ENCODE results near the gene GRIK1.

Gene GRIK1

DNA sequence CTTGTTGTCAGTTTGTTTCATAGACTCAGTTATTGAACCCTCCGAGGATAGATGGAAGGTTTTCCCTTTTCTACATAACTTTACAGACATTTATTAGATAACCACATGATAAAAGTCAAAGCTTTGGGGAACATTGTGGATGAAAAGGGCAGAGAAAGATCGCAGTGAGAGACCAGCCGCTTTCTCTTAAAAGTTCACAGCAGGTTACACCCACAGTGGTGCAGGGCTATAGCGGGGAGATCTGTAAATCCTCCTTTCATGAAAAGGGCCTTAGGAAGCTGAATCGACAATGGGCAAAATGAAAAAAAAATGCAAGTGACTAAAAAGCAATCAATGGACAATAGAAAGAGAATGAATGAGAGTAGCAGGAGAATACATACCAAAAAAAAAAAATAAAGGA is 218.6 kb downstream of the GRIK1 start:
- DNase-seq, result no peak

DNA sequence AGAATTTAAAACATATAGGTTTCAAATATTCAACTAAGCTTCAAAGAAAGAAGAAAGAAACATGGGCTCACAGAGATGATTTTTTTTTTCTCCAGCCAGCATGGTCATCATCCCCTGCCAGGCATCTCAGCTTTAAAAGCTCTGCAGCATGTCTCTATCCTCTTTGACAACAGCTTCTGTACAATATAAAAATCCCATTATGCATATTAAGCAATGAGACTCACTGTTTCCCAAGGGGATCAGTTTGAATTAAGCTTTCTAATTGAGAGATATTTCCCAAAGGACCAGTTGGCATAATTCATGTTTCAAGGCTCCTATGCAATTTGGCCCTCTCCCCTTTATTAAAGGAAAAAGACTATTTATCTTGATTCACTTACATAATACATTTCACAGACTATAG is 220.3 kb downstream of the GRIK1 start:
- no peak for DNase-seq

DNA sequence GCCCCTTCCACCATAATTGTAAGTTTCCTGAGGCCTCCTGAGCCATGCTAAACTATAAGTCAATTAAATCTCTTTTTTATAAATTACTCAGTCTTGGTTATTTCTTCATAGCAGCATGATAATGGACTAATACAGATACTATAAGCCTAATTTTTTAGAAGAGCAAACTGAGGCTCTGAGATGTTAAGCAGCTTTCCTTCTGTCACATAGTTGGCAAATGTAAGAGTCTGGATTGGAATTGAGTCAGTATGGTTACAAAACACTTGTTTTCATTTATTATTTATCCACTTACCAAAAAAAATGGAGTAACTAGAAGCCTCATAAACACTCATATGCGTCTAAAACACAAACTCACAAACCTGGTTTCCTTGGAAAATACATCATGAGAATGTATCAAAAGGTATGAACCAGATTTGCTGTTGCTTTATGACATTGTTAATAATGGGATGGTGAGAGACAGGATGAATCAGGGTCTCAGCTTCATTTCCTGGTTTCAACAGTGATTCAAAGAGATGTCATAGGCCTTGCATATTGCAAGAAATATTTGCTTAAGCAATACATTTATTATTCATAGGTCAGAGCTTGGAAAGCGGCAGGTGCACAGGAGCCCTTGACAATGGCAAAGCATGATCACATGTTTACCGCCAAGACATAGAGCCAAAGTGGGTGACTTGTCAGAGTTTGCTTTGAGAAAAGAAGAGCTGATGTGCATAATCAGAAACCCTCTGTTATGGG is 221.5 kb downstream of the GRIK1 start:
- DNase-seq, result no peak

- no peak for DNase-seq
These were observed 222.1 kb downstream of the GRIK1 start for GRCh38 chr21:29717659-29718058.

DNA sequence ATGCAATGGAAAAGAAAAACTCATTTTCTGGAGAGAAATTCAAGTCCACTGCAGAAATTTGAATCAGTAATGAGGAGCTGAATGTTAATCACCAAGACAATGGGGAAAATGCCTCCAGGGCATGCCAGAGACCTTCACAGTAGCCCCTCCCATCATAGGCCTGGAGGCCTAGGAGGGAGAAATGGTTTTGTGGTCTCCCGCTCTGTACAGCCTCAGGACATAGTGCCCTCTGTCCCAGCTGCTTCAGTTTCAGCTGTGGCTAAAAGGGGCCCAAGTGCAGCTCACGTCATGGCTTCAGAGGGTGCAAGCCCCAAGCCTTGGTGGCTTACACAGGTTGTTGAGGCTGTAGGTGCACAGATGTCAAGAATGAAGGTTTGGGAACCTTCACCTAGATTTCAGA is 223.0 kb downstream of the GRIK1 start:
- no peak for DNase-seq

GRCh38 chr21:29715089-29715488 is 224.7 kb downstream of the GRIK1 start:
- DNase-seq, result no peak

DNA sequence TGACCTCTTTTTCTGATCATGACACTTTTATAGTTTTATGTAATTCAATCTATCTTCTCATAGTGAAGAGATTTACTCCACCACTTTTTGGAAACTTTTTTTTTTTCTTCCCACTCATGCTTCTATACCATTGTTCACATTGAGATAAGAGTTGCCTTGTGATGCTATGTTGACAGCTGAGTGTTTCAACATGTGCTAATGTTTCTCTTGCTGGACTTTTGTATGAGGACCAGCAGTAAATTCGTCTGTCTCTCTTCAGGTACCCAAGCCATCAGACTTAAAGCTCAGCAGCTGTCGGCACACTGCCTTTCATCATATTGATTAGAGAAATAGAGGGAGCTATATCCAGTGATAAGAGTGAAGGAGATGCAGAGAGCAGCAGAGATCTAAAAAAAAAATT is 227.0 kb downstream of the GRIK1 start:
- no peak for DNase-seq

GRCh38 chr21:29711236-29711635 is 228.6 kb downstream of the GRIK1 start:
- no peak for DNase-seq

DNA sequence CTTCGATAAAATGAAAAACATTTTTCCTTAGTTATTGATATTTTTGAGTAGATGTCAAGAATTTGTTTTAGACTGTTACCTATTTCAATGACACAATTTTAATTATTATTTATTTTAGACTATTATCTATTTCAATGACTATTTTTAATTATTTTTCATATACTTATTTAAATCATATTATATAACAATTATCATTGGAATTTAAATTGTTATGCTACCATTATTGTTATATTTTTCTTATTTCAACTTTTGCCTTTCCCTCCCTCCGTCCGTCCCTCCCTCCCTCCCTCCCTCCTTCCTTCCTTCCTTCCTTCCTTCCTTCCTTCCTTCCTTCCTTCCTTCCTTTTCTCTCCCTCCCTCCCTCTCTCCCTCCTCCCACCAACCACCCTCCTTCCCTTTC is 229.3 kb downstream of the GRIK1 start:
- no peak for DNase-seq

DNA sequence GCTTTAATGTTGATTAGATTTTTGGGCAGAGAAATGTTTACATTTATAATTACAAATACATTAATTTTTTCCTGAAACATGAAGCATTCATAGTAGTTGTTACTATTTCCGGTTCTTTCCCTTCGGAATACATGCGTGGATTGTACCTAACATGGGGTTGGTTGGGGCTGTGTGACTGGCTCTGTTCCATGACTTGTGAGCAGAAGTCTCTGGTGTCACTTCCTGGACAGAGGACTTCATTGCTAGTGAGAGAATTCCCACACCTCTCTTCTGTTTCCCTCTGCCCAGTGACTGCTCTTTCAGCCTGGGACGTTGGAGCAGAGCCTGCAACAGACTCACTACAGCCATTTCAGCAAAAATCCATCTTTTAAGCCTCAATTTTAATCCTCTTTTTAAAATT is 231.4 kb downstream of the GRIK1 start:
- no peak for DNase-seq

GRCh38 chr21:29704719-29705118 is 235.1 kb downstream of the GRIK1 start:
- no peak for DNase-seq

GRCh38 chr21:29701676-29702075 is 238.1 kb downstream of the GRIK1 start:
- no peak for DNase-seq

DNA sequence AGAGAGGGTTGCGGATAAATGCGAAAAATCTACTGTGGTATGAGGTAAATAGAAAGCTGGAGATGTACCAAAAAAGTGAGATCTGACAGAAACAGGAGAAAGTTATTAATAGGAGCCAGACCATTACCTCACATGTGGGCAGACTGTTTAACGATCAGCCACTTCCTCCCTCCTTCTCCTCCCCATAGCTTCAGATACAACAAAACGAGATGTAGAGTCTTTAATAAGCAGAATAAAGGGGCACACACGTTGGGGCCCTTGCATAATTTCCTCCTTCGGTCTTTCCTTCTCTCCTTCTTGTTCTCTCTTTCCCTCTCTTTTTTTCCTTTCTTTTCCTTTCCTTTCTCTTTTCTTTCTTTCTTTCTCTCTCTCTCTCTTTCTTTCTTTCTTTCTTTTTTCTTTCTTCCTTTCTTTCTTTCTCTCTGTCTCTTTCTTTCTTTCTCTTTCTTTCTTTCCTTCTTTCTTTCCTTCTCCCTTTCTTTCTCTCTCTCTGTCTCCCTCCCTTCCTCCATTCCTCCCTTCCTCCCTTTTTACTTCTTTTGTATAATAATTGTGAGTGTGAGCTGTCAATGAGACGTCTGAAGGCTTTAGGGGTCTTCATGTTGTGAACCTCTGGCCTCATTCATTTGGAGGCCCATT is 242.1 kb downstream of the GRIK1 start:
- DNase-seq, result no peak

DNA sequence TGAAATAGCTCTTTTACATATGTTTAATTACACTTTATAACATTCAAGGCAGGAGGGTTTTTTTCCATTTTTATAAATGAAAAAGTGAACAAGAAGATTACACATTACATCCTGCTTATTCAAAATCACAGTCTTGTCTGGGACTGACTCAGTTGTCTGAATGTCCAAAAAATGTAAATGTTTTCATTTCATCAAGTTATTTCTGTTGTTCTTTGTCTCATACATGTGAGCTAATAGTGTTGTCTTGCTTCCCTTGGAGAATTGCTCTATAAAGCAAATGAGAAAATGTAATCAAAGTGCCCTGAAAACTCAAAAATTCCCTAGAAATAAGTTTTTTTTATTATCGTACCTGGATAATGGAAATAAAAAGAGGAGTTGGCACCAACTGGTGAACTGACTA is 242.9 kb downstream of the GRIK1 start:
- no peak for DNase-seq

- no peak for DNase-seq
These were observed 247.9 kb downstream of the GRIK1 start for GRCh38 chr21:29691616-29692491.

GRCh38 chr21:29689753-29690152 is 250.0 kb downstream of the GRIK1 start:
- no peak for DNase-seq

DNA sequence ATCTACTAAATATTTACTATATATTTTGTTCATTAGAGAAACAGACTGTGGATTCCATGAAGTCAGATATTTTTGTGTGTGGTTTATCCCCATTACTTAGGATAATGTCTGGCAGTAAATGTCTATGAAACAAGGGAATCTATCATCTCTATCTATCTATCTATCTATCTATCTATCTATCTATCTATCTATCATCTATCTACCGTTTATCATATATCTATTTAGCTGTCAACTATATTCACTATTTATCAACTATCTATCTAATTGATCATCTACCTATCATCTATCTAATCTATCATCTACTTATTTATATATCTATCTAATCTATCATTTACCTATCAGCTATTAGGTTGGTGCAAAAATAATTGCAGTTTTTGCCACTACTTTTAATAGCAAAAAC is 255.7 kb downstream of the GRIK1 start:
- no peak for DNase-seq

GRCh38 chr21:29682800-29683199 is 257.0 kb downstream of the GRIK1 start:
- DNase-seq, result no peak

DNA sequence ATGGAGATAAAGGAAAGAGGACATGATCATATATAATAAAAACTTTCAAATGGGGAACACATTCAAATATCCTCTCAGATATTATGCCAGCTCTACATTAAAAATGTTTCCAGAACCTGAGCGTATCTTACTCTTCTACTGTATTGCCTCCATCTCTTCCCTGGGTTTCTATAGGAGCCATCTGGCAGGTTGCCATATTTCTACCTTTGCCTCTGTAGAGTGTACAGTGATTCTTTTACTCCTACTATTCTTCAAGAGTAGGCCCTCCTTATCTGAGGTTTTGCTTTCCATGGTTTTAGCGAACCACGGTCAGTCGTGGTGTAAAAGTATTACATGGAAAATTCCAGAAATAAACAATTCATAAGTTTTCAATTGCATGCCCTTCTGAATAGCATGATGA is 259.5 kb downstream of the GRIK1 start:
- no peak for DNase-seq

- no peak for DNase-seq
These were observed 261.2 kb downstream of the GRIK1 start for GRCh38 chr21:29678626-29679025.

DNA sequence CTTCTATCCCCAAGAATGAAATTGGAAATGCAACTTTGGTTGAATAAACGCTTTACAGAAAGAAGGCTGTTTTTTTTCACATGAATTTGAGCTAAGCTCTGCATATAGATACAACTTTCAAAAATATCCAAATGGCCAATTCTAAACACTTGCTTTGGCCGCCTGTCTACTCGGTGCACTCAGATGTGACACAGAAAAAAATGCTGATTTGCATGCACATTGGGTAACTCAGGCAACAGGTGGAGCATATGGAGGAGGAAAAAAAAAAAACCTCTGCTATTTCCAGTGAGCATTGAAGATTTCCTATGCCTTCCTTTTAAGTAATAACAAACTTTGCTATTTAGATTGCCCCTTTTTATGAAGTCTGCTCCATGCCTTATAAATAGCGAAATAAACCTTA is 262.5 kb downstream of the GRIK1 start:
- peak in 1 of 58 donors; percentile 4 for DNase-seq

- DNase-seq, result no peak
These were observed 263.4 kb downstream of the GRIK1 start for GRCh38 chr21:29676395-29676794.

Data from anterior cingulate cortex (tissue), 58 donors.